ENCODE measurements around the gene IRAK3. TPM values are rescaled to one million over a fixed set of nuclear protein-coding genes. Genes with fewer than 3 reads are reported as not detected.
"Not testable (repeated sequence)": the region's sequence is repeated elsewhere in the genome, so short reads cannot be mapped to it uniquely, and the experiment has no call there.

The IRAK3 gene
- polyA plus RNA-seq, 2 donors = 0.73 to 0.76 TPM

DNA sequence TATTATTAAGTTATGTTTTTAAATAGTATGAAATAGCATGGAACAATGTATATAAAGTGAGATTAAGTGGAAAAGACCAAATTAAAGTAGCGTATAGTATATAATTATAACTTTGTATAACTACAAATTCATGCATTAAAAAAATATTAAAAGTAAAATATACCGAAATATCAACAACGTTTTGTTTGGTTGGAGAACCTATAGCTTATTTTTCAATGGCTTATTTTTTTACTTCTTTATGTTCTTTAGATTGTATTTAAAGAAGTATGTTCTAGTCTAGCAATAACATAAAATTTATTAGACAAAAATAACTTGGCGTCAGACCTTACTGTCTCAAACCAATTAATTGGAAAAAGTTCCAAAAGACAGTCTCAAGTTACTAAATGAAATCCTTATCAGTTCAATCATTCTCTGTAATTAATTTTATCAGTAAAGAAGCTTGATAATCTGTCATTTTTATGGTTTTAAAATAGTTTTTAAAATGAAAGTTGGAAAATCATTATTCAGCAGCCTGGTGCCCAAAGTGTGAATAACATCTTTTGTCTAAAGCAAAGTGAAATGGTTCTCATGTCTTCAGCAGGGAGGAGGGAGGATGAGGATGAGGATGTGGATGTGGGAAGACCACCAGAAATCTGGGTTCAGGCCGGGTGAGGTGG lies 46.7 kb downstream of the IRAK3 start:
- WGBS, 2 donors = 22 to 28% methylated on average over 5 of the region's 5 CpGs

DNA sequence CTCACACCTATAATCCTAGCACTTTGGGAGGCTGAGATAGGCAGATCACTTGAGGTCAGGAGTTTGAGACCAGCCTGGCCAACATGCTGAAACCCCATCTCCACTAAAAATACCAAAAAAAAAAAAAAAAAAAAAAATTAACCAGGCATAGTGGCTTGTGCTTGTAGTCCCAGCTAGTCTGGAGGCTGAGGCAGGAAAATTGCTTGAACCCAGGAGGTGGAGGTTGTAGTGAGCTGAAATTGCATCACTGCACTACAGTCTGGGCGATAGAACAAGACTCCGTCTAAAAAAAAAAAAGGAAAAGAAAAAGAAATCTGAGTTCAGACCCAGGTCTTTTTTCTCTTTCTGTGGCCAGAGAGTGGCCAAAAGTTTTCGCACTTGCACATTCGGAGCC lies 47.3 kb downstream of the IRAK3 start:
- WGBS, 2 donors = 91 to 96% methylated on average over 4 of the region's 4 CpGs
- not testable (repeated sequence) for H3K4me1 ChIP-seq (ENCODE audit: control insufficient read depth in 2 of 2, insufficient read depth in 2 of 2, low read length in 1 of 2); H3K36me3 ChIP-seq (ENCODE audit: control insufficient read depth in 2 of 2, insufficient read depth in 2 of 2, low read length in 1 of 2); H3K27ac ChIP-seq (ENCODE audit: low read depth in 2 of 2, low read length in 1 of 2); H3K4me3 ChIP-seq (ENCODE audit: low read depth in 1 of 2, low read length in 2 of 2); H3K27me3 ChIP-seq (ENCODE audit: control insufficient read depth in 1 of 2, insufficient read depth in 2 of 2, low read length in 2 of 2); H3K9me3 ChIP-seq (ENCODE audit: control insufficient read depth in 2 of 2, insufficient read depth in 1 of 2, low read depth in 1 of 2, low read length in 1 of 2)

More for the DNA sequence above, 46.7 kb downstream of the IRAK3 start:
- no peak overlapping the region for H3K27ac ChIP-seq (ENCODE audit: low read depth in 2 of 2, low read length in 1 of 2)
- H3K27me3 ChIP-seq (ENCODE audit: control insufficient read depth in 1 of 2, insufficient read depth in 2 of 2, low read length in 2 of 2) = no peaks in the 10 kb centered on the region
- no peaks in the 10 kb centered on the region for H3K9me3 ChIP-seq (ENCODE audit: control insufficient read depth in 2 of 2, insufficient read depth in 1 of 2, low read depth in 1 of 2, low read length in 1 of 2)
- H3K36me3 ChIP-seq (ENCODE audit: control insufficient read depth in 2 of 2, insufficient read depth in 2 of 2, low read length in 1 of 2) = no peaks in the 10 kb centered on the region
- peaks cover 0 to 2% of the 10 kb centered on the region in 2 donors for H3K4me1 ChIP-seq (ENCODE audit: control insufficient read depth in 2 of 2, insufficient read depth in 2 of 2, low read length in 1 of 2)
- H3K4me3 ChIP-seq (ENCODE audit: low read depth in 1 of 2, low read length in 2 of 2) = peak overlapping the region; percentile 48 to 62

DNA sequence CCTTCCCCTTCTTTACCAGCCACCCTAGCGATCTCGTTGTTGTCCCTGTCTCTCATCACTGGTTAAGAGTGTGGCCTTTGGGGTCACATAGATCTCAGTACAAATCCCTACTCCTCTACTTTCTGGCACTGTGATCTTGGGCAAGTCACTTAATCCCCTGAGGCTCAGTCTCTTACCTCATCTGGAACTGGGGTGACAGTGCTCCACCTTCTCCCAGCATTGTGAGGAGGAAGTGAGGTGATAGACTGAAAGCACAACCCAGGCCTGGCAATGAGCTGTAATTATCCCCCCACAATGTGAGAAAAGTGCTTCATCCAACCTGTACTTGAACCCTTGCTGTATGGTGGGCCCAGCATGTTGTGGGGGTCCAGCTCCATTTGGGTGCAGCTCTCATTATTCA lies 48.0 kb downstream of the IRAK3 start:
- Histone ChIP-seq H3K27me3 (ENCODE audit: control insufficient read depth in 1 of 2, insufficient read depth in 2 of 2, low read length in 2 of 2) (no peaks in the 10 kb centered on the region), H3K9me3 (ENCODE audit: control insufficient read depth in 2 of 2, insufficient read depth in 1 of 2, low read depth in 1 of 2, low read length in 1 of 2) (no peaks in the 10 kb centered on the region), H3K27ac (ENCODE audit: low read depth in 2 of 2, low read length in 1 of 2) (no peak overlapping the region), H3K4me1 (ENCODE audit: control insufficient read depth in 2 of 2, insufficient read depth in 2 of 2, low read length in 1 of 2) (peaks cover 0 to 2% of the 10 kb centered on the region in 2 donors), H3K36me3 (ENCODE audit: control insufficient read depth in 2 of 2, insufficient read depth in 2 of 2, low read length in 1 of 2) (no peaks in the 10 kb centered on the region), H3K4me3 (ENCODE audit: low read depth in 1 of 2, low read length in 2 of 2) (no peak overlapping the region)
- WGBS, 2 donors = 84 to 96% methylated on average over 2 of the region's 2 CpGs

- no peaks in the 10 kb centered on the region for H3K9me3 ChIP-seq (ENCODE audit: control insufficient read depth in 2 of 2, insufficient read depth in 1 of 2, low read depth in 1 of 2, low read length in 1 of 2)
- no peaks in the 10 kb centered on the region for H3K27me3 ChIP-seq (ENCODE audit: control insufficient read depth in 1 of 2, insufficient read depth in 2 of 2, low read length in 2 of 2)
- peaks cover 0 to 2% of the 10 kb centered on the region in 2 donors for H3K4me1 ChIP-seq (ENCODE audit: control insufficient read depth in 2 of 2, insufficient read depth in 2 of 2, low read length in 1 of 2)
- no peaks in the 10 kb centered on the region for H3K36me3 ChIP-seq (ENCODE audit: control insufficient read depth in 2 of 2, insufficient read depth in 2 of 2, low read length in 1 of 2)
- no peak overlapping the region for H3K27ac ChIP-seq (ENCODE audit: low read depth in 2 of 2, low read length in 1 of 2)
- WGBS, 2 donors = 70 to 74% methylated on average over 2 of the region's 2 CpGs
- H3K4me3 ChIP-seq (ENCODE audit: low read depth in 1 of 2, low read length in 2 of 2) = no peak overlapping the region
Observed at GRCh38 chr12:66237505-66238175, 48.6 kb downstream of the IRAK3 start.

DNA sequence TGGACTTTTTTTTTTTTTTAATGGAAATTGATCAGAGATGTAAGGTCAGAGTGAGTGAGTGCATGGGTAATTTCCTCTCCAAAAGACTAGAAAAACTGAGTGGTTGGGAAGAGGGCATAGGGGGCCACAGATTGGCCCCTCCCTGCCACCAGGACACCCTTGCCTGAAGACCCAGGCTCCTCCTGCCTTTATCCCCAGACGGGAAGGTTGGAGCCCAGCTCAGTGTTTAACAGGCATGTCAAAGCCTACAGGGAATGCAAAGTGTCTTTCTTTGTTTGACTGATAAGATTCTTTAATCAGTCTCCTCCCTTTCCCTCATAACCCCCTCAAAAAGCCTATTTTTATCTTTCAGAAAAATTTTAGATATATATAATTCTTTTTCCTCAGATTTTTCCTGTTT lies 50.3 kb downstream of the IRAK3 start:
- H3K9me3 ChIP-seq (ENCODE audit: control insufficient read depth in 2 of 2, insufficient read depth in 1 of 2, low read depth in 1 of 2, low read length in 1 of 2) = no peaks in the 10 kb centered on the region
- H3K4me1 ChIP-seq (ENCODE audit: control insufficient read depth in 2 of 2, insufficient read depth in 2 of 2, low read length in 1 of 2) = peaks cover 0 to 2% of the 10 kb centered on the region in 2 donors
- no peak overlapping the region for H3K27ac ChIP-seq (ENCODE audit: low read depth in 2 of 2, low read length in 1 of 2)
- WGBS, 2 donors = 53 to 74% methylated on average over 1 of the region's 1 CpG
- no peaks in the 10 kb centered on the region for H3K36me3 ChIP-seq (ENCODE audit: control insufficient read depth in 2 of 2, insufficient read depth in 2 of 2, low read length in 1 of 2)
- peaks cover 0 to 2% of the 10 kb centered on the region in 2 donors for H3K27me3 ChIP-seq (ENCODE audit: control insufficient read depth in 1 of 2, insufficient read depth in 2 of 2, low read length in 2 of 2)
- no peak overlapping the region for H3K4me3 ChIP-seq (ENCODE audit: low read depth in 1 of 2, low read length in 2 of 2)

GRCh38 chr12:66240096-66240820 lies 51.2 kb downstream of the IRAK3 start:
- 84 to 86% methylated on average over 7 of the region's 7 CpGs for WGBS, 2 donors
- Histone ChIP-seq H3K9me3 (ENCODE audit: control insufficient read depth in 2 of 2, insufficient read depth in 1 of 2, low read depth in 1 of 2, low read length in 1 of 2) (no peaks in the 10 kb centered on the region), H3K27ac (ENCODE audit: low read depth in 2 of 2, low read length in 1 of 2) (no peak overlapping the region), H3K4me3 (ENCODE audit: low read depth in 1 of 2, low read length in 2 of 2) (no peak overlapping the region), H3K4me1 (ENCODE audit: control insufficient read depth in 2 of 2, insufficient read depth in 2 of 2, low read length in 1 of 2) (peaks cover 0 to 2% of the 10 kb centered on the region in 2 donors), H3K27me3 (ENCODE audit: control insufficient read depth in 1 of 2, insufficient read depth in 2 of 2, low read length in 2 of 2) (peaks cover 0 to 2% of the 10 kb centered on the region in 2 donors), H3K36me3 (ENCODE audit: control insufficient read depth in 2 of 2, insufficient read depth in 2 of 2, low read length in 1 of 2) (no peaks in the 10 kb centered on the region)

- Histone ChIP-seq H3K9me3 (ENCODE audit: control insufficient read depth in 2 of 2, insufficient read depth in 1 of 2, low read depth in 1 of 2, low read length in 1 of 2) (no peaks in the 10 kb centered on the region), H3K27ac (ENCODE audit: low read depth in 2 of 2, low read length in 1 of 2) (no peak overlapping the region), H3K36me3 (ENCODE audit: control insufficient read depth in 2 of 2, insufficient read depth in 2 of 2, low read length in 1 of 2) (no peaks in the 10 kb centered on the region), H3K4me1 (ENCODE audit: control insufficient read depth in 2 of 2, insufficient read depth in 2 of 2, low read length in 1 of 2) (peaks cover 0 to 2% of the 10 kb centered on the region in 2 donors), H3K27me3 (ENCODE audit: control insufficient read depth in 1 of 2, insufficient read depth in 2 of 2, low read length in 2 of 2) (peaks cover 0 to 2% of the 10 kb centered on the region in 2 donors), H3K4me3 (ENCODE audit: low read depth in 1 of 2, low read length in 2 of 2) (no peak overlapping the region)
- WGBS, 2 donors = 75 to 81% methylated on average over 7 of the region's 7 CpGs
Observed at GRCh38 chr12:66241061-66242043, 52.3 kb downstream of the IRAK3 start.

- H3K27ac ChIP-seq (ENCODE audit: low read depth in 2 of 2, low read length in 1 of 2) = no peak overlapping the region
- WGBS, 2 donors = 85 to 90% methylated on average over 2 of the region's 2 CpGs
- H3K4me1 ChIP-seq (ENCODE audit: control insufficient read depth in 2 of 2, insufficient read depth in 2 of 2, low read length in 1 of 2) = no peaks in the 10 kb centered on the region
- H3K9me3 ChIP-seq (ENCODE audit: control insufficient read depth in 2 of 2, insufficient read depth in 1 of 2, low read depth in 1 of 2, low read length in 1 of 2) = no peaks in the 10 kb centered on the region
- H3K36me3 ChIP-seq (ENCODE audit: control insufficient read depth in 2 of 2, insufficient read depth in 2 of 2, low read length in 1 of 2) = no peaks in the 10 kb centered on the region
- peaks cover 0 to 2% of the 10 kb centered on the region in 2 donors for H3K27me3 ChIP-seq (ENCODE audit: control insufficient read depth in 1 of 2, insufficient read depth in 2 of 2, low read length in 2 of 2)
- H3K4me3 ChIP-seq (ENCODE audit: low read depth in 1 of 2, low read length in 2 of 2) = no peak overlapping the region
Observed at GRCh38 chr12:66242311-66242710, 53.3 kb downstream of the IRAK3 start.

DNA sequence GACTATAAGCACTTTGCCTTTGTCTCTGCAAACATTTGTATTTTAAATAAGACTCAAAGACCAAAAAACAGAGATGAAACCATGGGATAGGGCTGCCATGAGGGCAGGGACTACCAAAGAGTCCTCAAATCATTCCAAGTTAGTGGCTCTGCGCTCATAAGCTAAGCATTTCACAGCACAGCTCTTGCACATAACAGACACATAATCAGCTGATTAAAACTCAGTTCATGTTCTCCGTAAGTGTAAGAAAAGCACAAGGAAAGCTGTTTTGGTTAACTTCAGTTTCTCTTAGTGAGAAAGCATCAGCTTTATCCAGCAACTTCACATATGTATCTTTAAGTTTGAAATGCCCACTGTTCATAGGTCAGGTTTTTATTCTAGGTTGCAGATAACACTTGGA lies 54.9 kb downstream of the IRAK3 start:
- Histone ChIP-seq H3K4me1 (ENCODE audit: control insufficient read depth in 2 of 2, insufficient read depth in 2 of 2, low read length in 1 of 2) (no peaks in the 10 kb centered on the region), H3K36me3 (ENCODE audit: control insufficient read depth in 2 of 2, insufficient read depth in 2 of 2, low read length in 1 of 2) (no peaks in the 10 kb centered on the region), H3K27ac (ENCODE audit: low read depth in 2 of 2, low read length in 1 of 2) (no peak overlapping the region), H3K4me3 (ENCODE audit: low read depth in 1 of 2, low read length in 2 of 2) (no peak overlapping the region), H3K9me3 (ENCODE audit: control insufficient read depth in 2 of 2, insufficient read depth in 1 of 2, low read depth in 1 of 2, low read length in 1 of 2) (no peaks in the 10 kb centered on the region), H3K27me3 (ENCODE audit: control insufficient read depth in 1 of 2, insufficient read depth in 2 of 2, low read length in 2 of 2) (peaks cover 0 to 2% of the 10 kb centered on the region in 2 donors)
- 94 to 96% methylated on average over 2 of the region's 2 CpGs for WGBS, 2 donors
